Measurements from ENCODE around the gene TACC3. TPM values are rescaled to one million over a fixed set of nuclear protein-coding genes. Genes with fewer than 3 reads are reported as not detected.
A peak's percentile ranks its signal among the peaks of the same experiment; 100 is the strongest.

Gene TACC3
- total and polyA plus RNA-seq, 12 donors, result 2.3 to 16.2 (median 4.8) TPM

- peak in 7 of 8 donors; percentile 12 to 34 (median 21) for ATAC-seq
- TF ChIP-seq CTCF (IDR thresholded peaks at IDR 0.05), result peak in 6 of 9 donors; percentile 15 to 53 (median 33)
- H3K27ac ChIP-seq, result peak overlapping the region in 2 of 10 donors; percentile 13 to 39
Measured at GRCh38 chr4:1763550-1764080, 42.3 kb downstream of the TACC3 start.

GRCh38 chr4:1764670-1765069 lies 43.3 kb downstream of the TACC3 start:
- H3K36me3 ChIP-seq, result no peaks in the 10 kb centered on the region
- H3K4me3 ChIP-seq, result no peak overlapping the region
- H3K27ac ChIP-seq, result no peak overlapping the region
- H3K27me3 ChIP-seq, result peaks cover 0 to 71% (median 17%) of the 10 kb centered on the region in 7 donors
- WGBS, 2 donors, result 94 to 98% methylated on average over 9 of the region's 9 CpGs
- peaks cover 2 to 32% (median 11%) of the 10 kb centered on the region in 9 donors for H3K4me1 ChIP-seq
- DNase-seq (no peak), ATAC-seq (no peak)
- TF ChIP-seq CTCF (IDR thresholded peaks at IDR 0.05), result no peak
- no peaks in the 10 kb centered on the region for H3K9me3 ChIP-seq
- intact Hi-C loops (cut with DNase I), result loop anchor here in 1 of 10 donors (5.0 kb wide), 1 partner anchor 43 kb away; no protein-coding TSS in a partner anchor

More at GRCh38 chr4:1763550-1764080, 42.3 kb downstream of the TACC3 start:
- Histone ChIP-seq H3K36me3 (no peaks in the 10 kb centered on the region), H3K27me3 (peaks cover 0 to 62% (median 17%) of the 10 kb centered on the region in 7 donors), H3K4me1 (peaks cover 2 to 32% (median 11%) of the 10 kb centered on the region in 9 donors), H3K9me3 (no peaks in the 10 kb centered on the region), H3K4me3 (peak overlapping the region in 7 of 10 donors; percentile 1 to 42 (median 38))
- intact Hi-C loops (cut with DNase I), result no loop called here
- WGBS, 2 donors, result 14 to 17% methylated on average over 36 of the region's 36 CpGs
- peak in 1 of 2 donors; percentile 29 for DNase-seq

- peaks cover 0 to 79% (median 17%) of the 10 kb centered on the region in 7 donors for H3K27me3 ChIP-seq
- H3K4me1 ChIP-seq, result peaks cover 2 to 23% (median 11%) of the 10 kb centered on the region in 9 donors
- WGBS, 2 donors, result 83 to 88% methylated on average over 10 of the region's 10 CpGs
- ATAC-seq (no peak), DNase-seq (no peak)
- H3K36me3 ChIP-seq, result no peaks in the 10 kb centered on the region
- H3K4me3 ChIP-seq, result no peak overlapping the region
- intact Hi-C loops (cut with DNase I), result loop anchor here in 1 of 10 donors (5.0 kb wide), 1 partner anchor 42 kb away; no protein-coding TSS in a partner anchor
- no peaks in the 10 kb centered on the region for H3K9me3 ChIP-seq
- TF ChIP-seq CTCF (IDR thresholded peaks at IDR 0.05), result no peak
- H3K27ac ChIP-seq, result no peak overlapping the region
Measured at GRCh38 chr4:1765409-1766072, 44.2 kb downstream of the TACC3 start.

- Histone ChIP-seq H3K27me3 (peaks cover 0 to 80% (median 21%) of the 10 kb centered on the region in 7 donors), H3K9me3 (no peaks in the 10 kb centered on the region), H3K36me3 (no peaks in the 10 kb centered on the region), H3K27ac (no peak overlapping the region), H3K4me1 (peaks cover 2 to 20% (median 11%) of the 10 kb centered on the region in 9 donors), H3K4me3 (peak overlapping the region; percentile 21 to 58 (median 48))
- TF ChIP-seq CTCF (IDR thresholded peaks at IDR 0.05), result no peak
- 41 to 50% methylated on average over 34 to 41 of the region's 41 CpGs for WGBS, 2 donors
- DNase-seq (no peak), ATAC-seq (peak in 1 of 8 donors; percentile 15)
- intact Hi-C loops (cut with DNase I), result loop anchor here in 1 of 10 donors (5.0 kb wide), 1 partner anchor 41 kb away; no protein-coding TSS in a partner anchor
Measured at GRCh38 chr4:1766106-1767060, 45.1 kb downstream of the TACC3 start.

Measured in heart right ventricle (tissue), 16 donors.